ENCODE measurements around the gene FOXJ1.

Gene FOXJ1

GRCh38 chr17:76111956-76112355, 29.1 kb downstream of the FOXJ1 start (continued):
- TF ChIP-seq MEIS1 (CRISPR knock-in tag; IDR thresholded peaks at IDR 0.05; ENCODE audit: borderline replicate concordance) = no peak

- CTCF ChIA-PET = interaction anchor here (0.6 to 2.5 kb wide), 11 partner anchors 11 to 383 kb away, joined by 3 to 15 read pairs (median 4); no protein-coding TSS in a partner anchor
- TF ChIP-seq ZNF639 (tag by site-specific recombination; IDR thresholded peaks at IDR 0.05) (no peak), ZBTB21 (tag by site-specific recombination; IDR thresholded peaks at IDR 0.05) (no peak), ZNF335 (tag by site-specific recombination; conservative IDR thresholded peaks at IDR 0.05) (no peak), ZNF654 (tag by site-specific recombination; IDR thresholded peaks at IDR 0.05; ENCODE audit: low read depth) (0 out of 2 replicates have a peak, but pooled peaks have one; percentile 4)
- H3K9me3 ChIP-seq (ENCODE audit: control insufficient read depth, insufficient read depth, low read depth, low read length) = no peaks in the 10 kb centered on the region
- no peaks in the 10 kb centered on the region for H3K36me3 ChIP-seq (ENCODE audit: control insufficient read depth in 2 of 2, insufficient read depth in 1 of 2, low read length in 2 of 2)
- H3K4me1 ChIP-seq (ENCODE audit: control insufficient read depth, insufficient read depth, low read length) = 0 out of 2 replicates have a peak, but pooled peaks cover 4% of the 10 kb centered on the region
- H3K4me3 ChIP-seq (ENCODE audit: low read depth, low read length) = no peak overlapping the region
- POLR2A ChIA-PET = no interaction called here
- H3K27ac ChIP-seq (ENCODE audit: extremely low read depth, low read depth, low read length) = no peak overlapping the region
Observed at GRCh38 chr17:76107509-76107908, 33.5 kb downstream of the FOXJ1 start.

GRCh38 chr17:76106703-76107102, 34.3 kb downstream of the FOXJ1 start:
- POLR2A ChIA-PET = interaction anchor here (0.7 to 1.4 kb wide), 2 partner anchors 34 to 173 kb away, joined by 3 read pairs; partner anchors contain the start of gene SRP68
- H3K27ac ChIP-seq (ENCODE audit: extremely low read depth, low read depth, low read length) = no peak overlapping the region

GRCh38 chr17:76104896-76105231, 36.2 kb downstream of the FOXJ1 start:
- TF ChIP-seq SP7 (tag by site-specific recombination; IDR thresholded peaks at IDR 0.05) (no peak), ZFHX2 (tag by site-specific recombination; conservative IDR thresholded peaks at IDR 0.05) (peak; percentile 44), EGR2 (tag by site-specific recombination; IDR thresholded peaks at IDR 0.05; ENCODE audit: low read depth) (peak; percentile 62; the same call in 1 of the 2 replicates), ZBTB26 (tag by site-specific recombination; optimal IDR thresholded peaks at IDR 0.05) (no peak)
- Histone ChIP-seq H3K27ac (ENCODE audit: extremely low read depth, low read depth, low read length) (no peak overlapping the region), H3K9me3 (ENCODE audit: control insufficient read depth, insufficient read depth, low read depth, low read length) (no peaks in the 10 kb centered on the region), H3K36me3 (ENCODE audit: control insufficient read depth in 2 of 2, insufficient read depth in 1 of 2, low read length in 2 of 2) (peaks cover 19 to 23% of the 10 kb centered on the region in 2 experiments), H3K4me1 (ENCODE audit: control insufficient read depth, insufficient read depth, low read length) (0 out of 2 replicates have a peak, but pooled peaks cover 4% of the 10 kb centered on the region), H3K4me3 (ENCODE audit: low read depth, low read length) (no peak overlapping the region)
- CTCF ChIA-PET = interaction anchor here (0.5 to 2.4 kb wide), 6 partner anchors 16 to 174 kb away, joined by 3 to 19 read pairs (median 4); no protein-coding TSS in a partner anchor
- POLR2A ChIA-PET = interaction anchor here (1.2 to 3.7 kb wide), 2 partner anchors 24 to 160 kb away, joined by 4 to 23 read pairs; partner anchors contain the start of genes UBALD2 and ZACN

More at GRCh38 chr17:76106703-76107102, 34.3 kb downstream of the FOXJ1 start:
- Histone ChIP-seq H3K4me3 (ENCODE audit: low read depth, low read length) (no peak overlapping the region), H3K9me3 (ENCODE audit: control insufficient read depth, insufficient read depth, low read depth, low read length) (no peaks in the 10 kb centered on the region), H3K4me1 (ENCODE audit: control insufficient read depth, insufficient read depth, low read length) (0 out of 2 replicates have a peak, but pooled peaks cover 4% of the 10 kb centered on the region), H3K36me3 (ENCODE audit: control insufficient read depth in 2 of 2, insufficient read depth in 1 of 2, low read length in 2 of 2) (peaks cover 1 to 7% of the 10 kb centered on the region in 2 experiments; a peak in 1 of 3 replicates)
- TF ChIP-seq FEZF1 (tag by site-specific recombination; IDR thresholded peaks at IDR 0.05) (no peak), ZNF366 (tag by site-specific recombination; conservative IDR thresholded peaks at IDR 0.05) (peak; percentile 29; the same call in 1 of the 2 replicates), ZNF350 (tag by site-specific recombination; IDR thresholded peaks at IDR 0.05) (no peak), ZNF623 (tag by site-specific recombination; IDR thresholded peaks at IDR 0.05) (no peak)
- CTCF ChIA-PET = interaction anchor here (0.6 to 2.5 kb wide), 15 partner anchors 11 to 384 kb away, joined by 3 to 15 read pairs (median 4); partner anchors contain the start of gene UBALD2

Measured in HEK293 (cell line).